H1 (cell line): Measurements from ENCODE around the gene IKZF2. TPM values are rescaled to one million over a fixed set of nuclear protein-coding genes. Genes with fewer than 3 reads are reported as not detected.

Experiments used
- ASH2L ChIP-seq: fragments of 200-600, 300-600 bp; sonication (generic); IDR thresholded peaks from one replicate; pipeline ENCODE4 v1.7.1; 2017; ENCODE audit warnings: low read length
- KDM4A ChIP-seq: IDR thresholded peaks from one replicate; pipeline ENCODE4 v1.7.1; 2012; ENCODE audit warnings: low read depth, mild to moderate bottlenecking, moderate library complexity, low read length, inconsistent platforms; ENCODE audit not compliant: severe bottlenecking
- polyA plus RNA-seq, 7 experiments: library from polyadenylated mRNA; depleted of rRNA in 3 of 7; stranded (reverse) in 5 of 7; unstranded in 2 of 7; fragments of >200 nt in 5 of 7; fragments of 200-250 nt in 2 of 7; gene quantifications; 1 replicate in 5 of 7; 2 replicates in 1 of 7; 4 replicates in 1 of 7; pipeline versions ENCODE4 v1.2.1 to v1.2.3, GENCODE V29; 2011 to 2013; ENCODE audit warnings: missing spikeins in 2 of 7, mixed read lengths in 2 of 7
- total RNA-seq: library from RNA; stranded (reverse); fragmentation: NEBNext Ultra II Directional; extraction: Animal tissue kit (Norgen Biotek cat#: 25700); gene quantifications from 2 replicates; pipeline ENCODE4 v1.2.1, GENCODE V29; 2021

Gene IKZF2
- total and polyA plus RNA-seq, 2 of the 8 experiments (the other 6 are each of a cell fraction or from before 2014, with no cell fraction given) = 1.7 to 4.4 TPM

DNA sequence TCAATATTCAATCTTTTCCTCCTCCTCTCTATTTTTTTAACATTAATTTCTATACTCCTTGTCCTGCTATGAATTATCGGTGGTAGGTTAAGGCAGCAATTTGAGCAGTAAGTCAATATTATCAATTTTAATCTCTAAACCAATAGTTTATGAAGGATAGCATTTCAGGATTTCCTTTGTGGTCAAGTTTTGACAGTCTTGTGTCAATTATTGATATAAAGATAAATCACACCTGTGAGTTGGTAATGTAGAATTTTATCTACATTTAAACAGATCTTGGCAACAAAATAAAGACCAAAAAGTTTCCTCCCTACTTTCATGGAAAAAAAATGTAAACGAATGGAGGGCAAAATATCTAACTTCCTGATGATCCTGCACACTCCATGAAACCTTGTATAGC, 87.3 kb downstream of the IKZF2 start (continued):
- TF ChIP-seq ASH2L (no peak), KDM4A (no peak)
